GM19043 (cell line): Measurements from ENCODE around the gene HIPK4.
"Not testable (repeated sequence)": the region's sequence is repeated elsewhere in the genome, so short reads cannot be mapped to it uniquely, and the experiment has no call there.

Experiments used
- ATAC-seq: cut with Tn5 transposase; IDR thresholded peaks from one replicate; pipeline ENCODE4 v1.9.1; 2021; ENCODE audit warnings: low read depth; ENCODE audit not compliant: unreplicated experiment

Gene HIPK4

GRCh38 chr19:40341601-40342482 is 48.1 kb downstream of the HIPK4 start:
- ATAC-seq = no peak

GRCh38 chr19:40339018-40339728 is 50.8 kb downstream of the HIPK4 start:
- ATAC-seq = no peak

GRCh38 chr19:40337594-40337993 is 52.4 kb downstream of the HIPK4 start:
- ATAC-seq = no peak

- no peak for ATAC-seq
Measured at GRCh38 chr19:40337107-40337506, 52.9 kb downstream of the HIPK4 start.

GRCh38 chr19:40336601-40336900 is 53.4 kb downstream of the HIPK4 start:
- no peak for ATAC-seq

GRCh38 chr19:40335855-40336600 is 54.0 kb downstream of the HIPK4 start:
- no peak for ATAC-seq

- ATAC-seq = no peak
Measured at GRCh38 chr19:40335101-40335500, 54.9 kb downstream of the HIPK4 start.

- not testable (repeated sequence) for ATAC-seq
Measured at GRCh38 chr19:40333083-40333482, 56.9 kb downstream of the HIPK4 start.

- no peak for ATAC-seq
Measured at GRCh38 chr19:40332669-40333068, 57.3 kb downstream of the HIPK4 start.

- ATAC-seq = no peak
Measured at GRCh38 chr19:40331052-40331451, 58.9 kb downstream of the HIPK4 start.
